H1 (cell line): Measurements from ENCODE around the gene CD48. TPM values are rescaled to one million over a fixed set of nuclear protein-coding genes. Genes with fewer than 3 reads are reported as not detected.

Experiments
- CTCF ChIA-PET: fragments of 300-600 bp; sonication (Branson Sonifier 250); formaldehyde crosslinking; loops from one replicate; lab custom pipeline; 2021; ENCODE audit not compliant: partially characterized antibody; lab: Charles Lee
- POLR2A ChIA-PET: fragments of 300-600 bp; sonication (Branson Sonifier 250); formaldehyde crosslinking; loops from one replicate; lab custom pipeline; 2021; ENCODE audit warnings: inconsistent platforms; ENCODE audit not compliant: partially characterized antibody; lab: Charles Lee
- DNase-seq, 2 experiments: peaks; one replicate each; pipeline versions ENCODE4 v3.0.0 to v3.0.0-alpha.2; 2010 to 2022; ENCODE audit warnings: low spot score in 2 of 2, low read depth in 1 of 2, mixed read lengths in 1 of 2
- FAIRE-seq: peaks from 2 replicates; lab custom pipeline; 2011; peaks lifted over from hg19 to GRCh38; lab: Jason Lieb, UNC
- H2AFZ ChIP-seq: 2 replicates; pipeline ENCODE4 v1.8.1; 2012; ENCODE audit warnings: low read length, inconsistent platforms
- H2AK5ac ChIP-seq: 2 replicates; pipeline ENCODE4 v1.6.1; 2013; ENCODE audit warnings: low read depth, low read length
- H2BK120ac ChIP-seq: replicated peaks from 2 replicates; pipeline ENCODE3; 2013; ENCODE audit warnings: low read depth, low read length, inconsistent platforms
- H2BK12ac ChIP-seq: 2 replicates; pipeline ENCODE4 v1.6.1; 2013; ENCODE audit warnings: low read depth, low read length
- H2BK15ac ChIP-seq: 2 replicates; pipeline ENCODE4 v1.6.1; 2013; ENCODE audit warnings: low read length
- H2BK20ac ChIP-seq: 2 replicates; pipeline ENCODE4 v1.6.1; 2013; ENCODE audit warnings: low read length
- H2BK5ac ChIP-seq: 2 replicates; pipeline ENCODE4 v1.6.1; 2013; ENCODE audit warnings: low read depth, low read length
- H3K14ac ChIP-seq: 2 replicates; pipeline ENCODE4 v1.6.1; 2013; ENCODE audit warnings: inconsistent platforms; ENCODE audit not compliant: insufficient read length
- H3K18ac ChIP-seq: 2 replicates; pipeline ENCODE4 v1.6.1; 2013; ENCODE audit warnings: low read length; ENCODE audit errors: extremely low read depth
- H3K23ac ChIP-seq: 2 replicates; pipeline ENCODE4 v1.6.1; 2013; ENCODE audit warnings: inconsistent platforms; ENCODE audit not compliant: insufficient read length
- H3K23me2 ChIP-seq: 2 replicates; pipeline ENCODE4 v1.6.1; 2013; ENCODE audit warnings: low read depth, low read length
- H3K27ac ChIP-seq: 2 replicates; pipeline ENCODE4 v1.6.1; 2011; ENCODE audit warnings: low read depth, low read length, inconsistent platforms
- H3K27me3 ChIP-seq, 4 experiments: replicated peaks in 1 of 4; 1 replicate in 1 of 4; 2 replicates in 3 of 4; pipeline versions ENCODE4 v1.6.1 to v1.8.1; 2011 to 2013; ENCODE audit warnings: low read length in 3 of 4, mild to moderate bottlenecking in 3 of 4, inconsistent platforms in 2 of 4, mixed read lengths in 2 of 4, moderate library complexity in 1 of 4; ENCODE audit not compliant: control insufficient read depth in 3 of 4, insufficient read depth in 3 of 4; ENCODE audit errors: extremely low read depth in 1 of 4
- H3K36me3 ChIP-seq, 4 experiments: 2 replicates each; pipeline versions ENCODE4 v1.6.1 to v1.8.1; 2011 to 2013; ENCODE audit warnings: mild to moderate bottlenecking in 4 of 4, low read length in 3 of 4, moderate library complexity in 2 of 4, control low read depth in 1 of 4, inconsistent platforms in 1 of 4; ENCODE audit not compliant: insufficient read depth in 4 of 4, control insufficient read depth in 2 of 4
- H3K4ac ChIP-seq: replicated peaks from 2 replicates; pipeline ENCODE3; 2013; ENCODE audit warnings: low read length, low read depth, mixed read lengths, inconsistent platforms; ENCODE audit not compliant: insufficient read length
- H3K4me1 ChIP-seq, 4 experiments: replicated peaks in 1 of 4; 1 replicate in 1 of 4; 2 replicates in 3 of 4; pipeline versions ENCODE4 v1.6.1 to v1.8.1; 2011 to 2013; ENCODE audit warnings: low read length in 3 of 4, inconsistent platforms in 2 of 4, mixed read lengths in 1 of 4; ENCODE audit not compliant: insufficient read depth in 4 of 4, control insufficient read depth in 3 of 4
- H3K4me2 ChIP-seq, 2 experiments: 2 replicates each; pipeline versions ENCODE4 v1.6.1 to v1.8.1; 2011 to 2013; ENCODE audit warnings: low read depth in 2 of 2, low read length in 2 of 2, control low read depth in 1 of 2, inconsistent platforms in 1 of 2, mild to moderate bottlenecking in 1 of 2; ENCODE audit not compliant: insufficient read depth in 1 of 2
- H3K4me3 ChIP-seq, 4 experiments: fragments of 200-600, 300-600 bp in 1 of 4; sonication (generic), shearing (Covaris generic), sonication (Bioruptor Twin) in 1 of 4; 2 replicates each; pipeline versions ENCODE4 v1.5.1 to v1.8.1; 2011 to 2016; ENCODE audit warnings: low read length in 4 of 4, low read depth in 3 of 4, control low read depth in 2 of 4, inconsistent platforms in 2 of 4, mild to moderate bottlenecking in 2 of 4, mixed read lengths in 1 of 4, moderate library complexity in 1 of 4; ENCODE audit not compliant: insufficient read depth in 2 of 4; ENCODE audit errors: extremely low read depth in 1 of 4
- H3K56ac ChIP-seq: replicated peaks from 2 replicates; pipeline ENCODE3; 2013; ENCODE audit warnings: low read depth, mild to moderate bottlenecking, mixed read lengths, low read length, inconsistent platforms; ENCODE audit not compliant: insufficient read length
- H3K79me1 ChIP-seq: 2 replicates; pipeline ENCODE4 v1.6.1; 2013; ENCODE audit warnings: low read depth, low read length, control low read depth
- H3K79me2 ChIP-seq, 2 experiments: 2 replicates each; pipeline versions ENCODE4 v1.6.1 to v1.8.1; 2012 to 2013; ENCODE audit warnings: low read length in 2 of 2, mild to moderate bottlenecking in 2 of 2, inconsistent platforms in 1 of 2; ENCODE audit not compliant: insufficient read depth in 2 of 2, control insufficient read depth in 1 of 2
- H3K9ac ChIP-seq, 4 experiments: replicated peaks in 1 of 4; 1 replicate in 1 of 4; 2 replicates in 3 of 4; pipeline versions ENCODE4 v1.6.1 to v1.8.1; 2011 to 2013; ENCODE audit warnings: low read depth in 3 of 4, low read length in 3 of 4, control low read depth in 2 of 4, mild to moderate bottlenecking in 2 of 4, moderate library complexity in 2 of 4, inconsistent platforms in 1 of 4; ENCODE audit errors: extremely low read depth in 1 of 4
- H3K9me3 ChIP-seq, 2 experiments: 2 replicates each; pipeline versions ENCODE4 v1.6.1 to v1.8.1; 2012 to 2013; ENCODE audit warnings: mild to moderate bottlenecking in 2 of 2, moderate library complexity in 2 of 2, control low read depth in 1 of 2, inconsistent platforms in 1 of 2, low read depth in 1 of 2, low read length in 1 of 2, mixed read lengths in 1 of 2; ENCODE audit not compliant: insufficient read depth in 2 of 2
- H4K20me1 ChIP-seq, 2 experiments: replicated peaks in 1 of 2; 2 replicates each; pipeline versions ENCODE3 to v1.8.1; 2011 to 2013; ENCODE audit warnings: inconsistent platforms in 2 of 2, low read length in 2 of 2, mild to moderate bottlenecking in 1 of 2; ENCODE audit not compliant: insufficient read depth in 2 of 2, control insufficient read depth in 1 of 2
- H4K5ac ChIP-seq: 2 replicates; pipeline ENCODE4 v1.6.1; 2013; ENCODE audit warnings: low read length, low read depth, mixed read lengths, inconsistent platforms; ENCODE audit not compliant: insufficient read length
- H4K8ac ChIP-seq: 2 replicates; pipeline ENCODE4 v1.8.0; 2013; ENCODE audit warnings: mild to moderate bottlenecking, moderate library complexity, low read length, inconsistent platforms; ENCODE audit not compliant: insufficient read depth; ENCODE audit errors: extremely low read depth
- H4K91ac ChIP-seq: replicated peaks from 2 replicates; pipeline ENCODE3; 2013; ENCODE audit warnings: low read length, mixed read lengths, inconsistent platforms; ENCODE audit not compliant: insufficient read length
- GABPA ChIP-seq: IDR thresholded peaks from 2 replicates; pipeline ENCODE4 v1.6.1; 2011; ENCODE audit warnings: mild to moderate bottlenecking, low read length, moderate library complexity, borderline replicate concordance; ENCODE audit not compliant: insufficient read depth
- JUN ChIP-seq: IDR thresholded peaks from 2 replicates; pipeline ENCODE4 v1.6.1; 2011; ENCODE audit warnings: low read depth, mild to moderate bottlenecking, improper control_type of control experiment, low read length
- MAFK ChIP-seq: IDR thresholded peaks from 2 replicates; pipeline ENCODE4 v1.6.1; 2012; ENCODE audit warnings: low read depth, mild to moderate bottlenecking, improper control_type of control experiment, low read length
- PHF8 ChIP-seq: fragments of 200-600 bp; sonication (generic); conservative IDR thresholded peaks from 2 replicates; pipeline ENCODE4 v1.7.1; 2012; ENCODE audit warnings: low read depth, mild to moderate bottlenecking, inconsistent platforms, low read length, moderate library complexity
- SP2 ChIP-seq: IDR thresholded peaks from 2 replicates; pipeline ENCODE4 v1.6.1; 2012; ENCODE audit warnings: mild to moderate bottlenecking, low read length, inconsistent platforms
- SRF ChIP-seq: IDR thresholded peaks from 2 replicates; pipeline ENCODE4 v1.6.1; 2011; ENCODE audit warnings: mild to moderate bottlenecking, low read depth, low read length, moderate library complexity
- TAF7 ChIP-seq: optimal IDR thresholded peaks from 2 replicates; pipeline ENCODE3; 2011; ENCODE audit warnings: low read depth, mild to moderate bottlenecking, inconsistent platforms, low read length, moderate library complexity, borderline replicate concordance
- TCF12 ChIP-seq: IDR thresholded peaks from 2 replicates; pipeline ENCODE4 v1.6.1; 2011; ENCODE audit warnings: low read depth, mild to moderate bottlenecking, low read length
- WGBS, 2 experiments: shearing (Covaris generic) in 1 of 2; methylation state at CpG; one replicate each; pipeline versions ENCODE4 v1.1.6 to v1.1.7; 2013 to 2015; ENCODE audit warnings: low lambda C conversion rate in 2 of 2, mixed read lengths in 2 of 2, inconsistent platforms in 1 of 2, low coverage in 1 of 2, missing lambda C conversion rate in 1 of 2; ENCODE audit not compliant: insufficient replicate concordance in 2 of 2, insufficient coverage in 1 of 2, insufficient read length in 1 of 2; ENCODE audit errors: extremely low coverage in 1 of 2, missing lambda C conversion rate in 1 of 2; 5-methylcytosine and 5-hydroxymethylcytosine counted together
- polyA plus RNA-seq, 7 experiments: library from polyadenylated mRNA; depleted of rRNA in 3 of 7; stranded (reverse) in 5 of 7; unstranded in 2 of 7; fragments of >200 nt in 5 of 7; fragments of 200-250 nt in 2 of 7; gene quantifications; 1 replicate in 5 of 7; 2 replicates in 1 of 7; 4 replicates in 1 of 7; pipeline versions ENCODE4 v1.2.1 to v1.2.3, GENCODE V29; 2011 to 2013; ENCODE audit warnings: missing spikeins in 2 of 7, mixed read lengths in 2 of 7
- total RNA-seq: library from RNA; stranded (reverse); fragmentation: NEBNext Ultra II Directional; extraction: Animal tissue kit (Norgen Biotek cat#: 25700); gene quantifications from 2 replicates; pipeline ENCODE4 v1.2.1, GENCODE V29; 2021
- TF ChIP-seq, protein P1 (sequence below), 3 experiments: IDR thresholded peaks; 1 replicate in 2 of 3; 2 replicates in 1 of 3; pipeline versions ENCODE4 v1.5.1 to v1.6.1; 2011; ENCODE audit warnings: low read length in 3 of 3, mild to moderate bottlenecking in 3 of 3, inconsistent platforms in 2 of 3, low read depth in 1 of 3, moderate library complexity in 1 of 3; ENCODE audit not compliant: insufficient read depth in 1 of 3; ENCODE audit errors: control extremely low read depth in 1 of 3
- TF ChIP-seq, protein P2 (sequence below): IDR thresholded peaks from 2 replicates; pipeline ENCODE4 v1.6.1; 2011; ENCODE audit warnings: low read length, improper control_type of control experiment

CD48 gene
- total and polyA plus RNA-seq, 2 of the 8 experiments (the other 6 are each of a cell fraction or from before 2014, with no cell fraction given), result 0.08 TPM; not detected in 1

DNA sequence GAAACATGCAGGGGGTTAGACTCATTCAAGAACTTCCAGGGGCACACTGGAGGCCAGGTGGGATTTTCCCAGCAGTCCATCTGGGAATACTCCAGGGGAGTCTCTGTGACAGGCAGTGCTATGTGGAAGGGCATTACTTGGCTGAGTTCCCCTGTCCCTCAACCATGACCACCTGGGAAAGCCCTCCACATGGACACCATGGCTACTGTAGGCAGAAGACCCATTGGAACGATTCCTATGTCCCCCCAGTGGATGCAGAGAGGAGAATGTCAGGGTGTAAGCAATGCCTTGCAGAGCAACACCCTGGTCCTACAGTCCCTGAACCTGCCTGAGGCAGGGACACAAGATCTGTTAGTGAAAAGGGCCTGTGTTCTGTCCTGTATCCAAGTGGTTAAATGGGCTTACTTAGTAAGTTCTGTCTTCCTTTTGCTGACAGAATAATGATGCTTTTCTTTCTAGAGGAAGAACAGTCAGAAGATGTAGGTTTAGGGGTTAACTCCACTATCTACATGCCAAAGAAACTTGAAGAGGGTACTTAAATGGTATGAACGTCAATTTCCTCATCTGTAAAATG, 78.2 kb downstream of the CD48 start:
- H2BK15ac ChIP-seq, result no peak overlapping the region
- H2BK5ac ChIP-seq, result no peak overlapping the region
- H3K9ac ChIP-seq, result no peak overlapping the region
- no peaks in the 10 kb centered on the region for H3K36me3 ChIP-seq
- DNase-seq (no peak), FAIRE-seq (no peak)
- ChIA-PET POLR2A (no interaction called here), CTCF (interaction anchor here (0.5 to 2.4 kb wide), 2 partner anchors 13 to 308 kb away, joined by 3 to 5 read pairs; no protein-coding TSS in a partner anchor)
- H2BK120ac ChIP-seq, result no peak overlapping the region
- H3K23ac ChIP-seq, result no peak overlapping the region
- no peak overlapping the region for H3K18ac ChIP-seq
- no peak overlapping the region for H4K91ac ChIP-seq
- H3K23me2 ChIP-seq, result no peaks in the 10 kb centered on the region
- no peak overlapping the region for H3K4me3 ChIP-seq
- H4K8ac ChIP-seq, result no peak overlapping the region
- no peaks in the 10 kb centered on the region for H3K79me2 ChIP-seq
- no peak overlapping the region for H3K4ac ChIP-seq
- no peaks in the 10 kb centered on the region for H3K27me3 ChIP-seq
- no peak overlapping the region for H2BK20ac ChIP-seq
- H3K9me3 ChIP-seq, result no peaks in the 10 kb centered on the region
- WGBS, 2 experiments, result 82% methylated on average over 2 of the region's 2 CpGs; no CpG with 5 or more reads in 1 of the 2 experiments
- H3K27ac ChIP-seq, result no peak overlapping the region
- no peak overlapping the region for H4K5ac ChIP-seq
- peaks cover 0 to 3% (median 0%) of the 10 kb centered on the region in 4 experiments; a peak in 1 of 7 replicates for H3K4me1 ChIP-seq
- H2AK5ac ChIP-seq, result no peak overlapping the region
- H3K14ac ChIP-seq, result no peak overlapping the region
- no peak overlapping the region for H3K4me2 ChIP-seq
- H2AFZ ChIP-seq, result no peak overlapping the region
- H3K79me1 ChIP-seq, result no peaks in the 10 kb centered on the region
- no peaks in the 10 kb centered on the region for H4K20me1 ChIP-seq
- H2BK12ac ChIP-seq, result no peak overlapping the region
- no peak overlapping the region for H3K56ac ChIP-seq
- no peak for TF ChIP-seq SRF
- TF ChIP-seq, protein P1, sequence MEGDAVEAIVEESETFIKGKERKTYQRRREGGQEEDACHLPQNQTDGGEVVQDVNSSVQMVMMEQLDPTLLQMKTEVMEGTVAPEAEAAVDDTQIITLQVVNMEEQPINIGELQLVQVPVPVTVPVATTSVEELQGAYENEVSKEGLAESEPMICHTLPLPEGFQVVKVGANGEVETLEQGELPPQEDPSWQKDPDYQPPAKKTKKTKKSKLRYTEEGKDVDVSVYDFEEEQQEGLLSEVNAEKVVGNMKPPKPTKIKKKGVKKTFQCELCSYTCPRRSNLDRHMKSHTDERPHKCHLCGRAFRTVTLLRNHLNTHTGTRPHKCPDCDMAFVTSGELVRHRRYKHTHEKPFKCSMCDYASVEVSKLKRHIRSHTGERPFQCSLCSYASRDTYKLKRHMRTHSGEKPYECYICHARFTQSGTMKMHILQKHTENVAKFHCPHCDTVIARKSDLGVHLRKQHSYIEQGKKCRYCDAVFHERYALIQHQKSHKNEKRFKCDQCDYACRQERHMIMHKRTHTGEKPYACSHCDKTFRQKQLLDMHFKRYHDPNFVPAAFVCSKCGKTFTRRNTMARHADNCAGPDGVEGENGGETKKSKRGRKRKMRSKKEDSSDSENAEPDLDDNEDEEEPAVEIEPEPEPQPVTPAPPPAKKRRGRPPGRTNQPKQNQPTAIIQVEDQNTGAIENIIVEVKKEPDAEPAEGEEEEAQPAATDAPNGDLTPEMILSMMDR (IDR thresholded peaks at IDR 0.05; ENCODE audit: control extremely low read depth in 1 of 3, insufficient read depth in 1 of 3, low read depth in 1 of 3, low read length in 3 of 3), result no peak
- no peak for TF ChIP-seq TCF12
- no peak for TF ChIP-seq SP2
- TF ChIP-seq PHF8, result no peak
- TF ChIP-seq, protein P2, sequence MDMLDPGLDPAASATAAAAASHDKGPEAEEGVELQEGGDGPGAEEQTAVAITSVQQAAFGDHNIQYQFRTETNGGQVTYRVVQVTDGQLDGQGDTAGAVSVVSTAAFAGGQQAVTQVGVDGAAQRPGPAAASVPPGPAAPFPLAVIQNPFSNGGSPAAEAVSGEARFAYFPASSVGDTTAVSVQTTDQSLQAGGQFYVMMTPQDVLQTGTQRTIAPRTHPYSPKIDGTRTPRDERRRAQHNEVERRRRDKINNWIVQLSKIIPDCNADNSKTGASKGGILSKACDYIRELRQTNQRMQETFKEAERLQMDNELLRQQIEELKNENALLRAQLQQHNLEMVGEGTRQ, result no peak
- no peak for TF ChIP-seq MAFK
- no peak for TF ChIP-seq JUN
- TF ChIP-seq TAF7, result no peak
- no peak for TF ChIP-seq GABPA
